HepG2 (cell line): ENCODE measurements around the gene TIAM2.

ENCODE experiments used
- BRF2 ChIP-seq: sonication (generic); formaldehyde crosslinking; IDR thresholded peaks from 2 replicates; pipeline ENCODE4 v1.8.1; 2022; ENCODE audit warnings: mild to moderate bottlenecking, missing genetic modification reagents
- CHD4 ChIP-seq: fragments of 200-600 bp; sonication (generic); IDR thresholded peaks from 2 replicates; pipeline ENCODE4 v1.7.0; 2017; ENCODE audit warnings: mild to moderate bottlenecking, low read length, borderline replicate concordance
- FOXM1 ChIP-seq: sonication (generic); formaldehyde crosslinking; IDR thresholded peaks from 2 replicates; pipeline ENCODE4 v1.5.0; 2020; ENCODE audit warnings: missing genetic modification reagents
- FOXP1 ChIP-seq, 2 experiments: fragments of 450-650 bp in 1 of 2; IDR thresholded peaks; 2 replicates each; pipeline ENCODE4 v1.6.1; 2017 to 2018; ENCODE audit warnings: antibody characterized with exemption in 1 of 2
- MAX ChIP-seq: IDR thresholded peaks from 2 replicates; pipeline ENCODE4 v1.6.1; 2012; ENCODE audit warnings: inconsistent platforms
- PHF8 ChIP-seq: sonication (generic); formaldehyde crosslinking; IDR thresholded peaks from 2 replicates; pipeline ENCODE4 v1.5.0; 2020; ENCODE audit warnings: missing genetic modification reagents
- TEAD2 ChIP-seq: sonication (generic); formaldehyde crosslinking; IDR thresholded peaks from 2 replicates; pipeline ENCODE4 v1.9.0; 2021; ENCODE audit warnings: missing genetic modification reagents
- ZNF207 ChIP-seq: fragments of 450-650 bp; IDR thresholded peaks from 2 replicates; pipeline ENCODE4 v1.6.1; 2016; ENCODE audit warnings: antibody characterized with exemption, borderline replicate concordance
- ZNF460 ChIP-seq: sonication (generic); formaldehyde crosslinking; IDR thresholded peaks from 2 replicates; pipeline ENCODE4 v1.5.1; 2020; ENCODE audit warnings: missing genetic modification reagents, mild to moderate bottlenecking, borderline replicate concordance

- TF ChIP-seq BRF2 (CRISPR knock-in tag), result no peak
- no peak for TF ChIP-seq ZNF460 (CRISPR knock-in tag)
- no peak for TF ChIP-seq TEAD2 (CRISPR knock-in tag)
- TF ChIP-seq FOXP1 (IDR thresholded peaks at IDR 0.05), result no peak
- TF ChIP-seq FOXP1 (CRISPR knock-in tag; IDR thresholded peaks at IDR 0.05), result no peak
- no peak for TF ChIP-seq PHF8 (CRISPR knock-in tag)
- TF ChIP-seq ZNF207, result no peak
- TF ChIP-seq MAX, result no peak
- no peak for TF ChIP-seq CHD4
- TF ChIP-seq FOXM1 (CRISPR knock-in tag), result no peak
These were observed 5.7 kb upstream of the TIAM2 start for GRCh38 chr6:154989448-154989847.
